IMR-90 (cell line): ENCODE measurements around the gene PGGHG. TPM values are rescaled to one million over a fixed set of nuclear protein-coding genes. Genes with fewer than 3 reads are reported as not detected.

Experiments used
- ATAC-seq: fragments of 200-7000 bp; cut with Tn5 transposase; 2 replicates; pipeline ENCODE4 v1.9.1; 2020; ENCODE audit warnings: low read depth, mild to moderate bottlenecking, moderate library complexity
- BruUV-seq: library from RNA; stranded (reverse); fragments of 400-500 nt; replicated peaks from 2 replicates; lab custom pipeline; 2021; lab: Mats Ljungman, UMichigan
- CTCF ChIA-PET: fragments of 300-600 bp; formaldehyde crosslinking; extraction: SDS; loops from one replicate; lab custom pipeline; 2021; ENCODE audit warnings: antibody characterized with exemption; lab: Yijun Ruan, JAX
- POLR2A ChIA-PET: fragments of 300-600 bp; sonication (Branson Sonifier 250); formaldehyde crosslinking; loops from one replicate; lab custom pipeline; 2022; ENCODE audit warnings: antibody characterized with exemption; ENCODE audit not compliant: unreplicated experiment; lab: Charles Lee
- DNase-seq: peaks from one replicate; pipeline ENCODE4 v3.0.0; 2013
- H2AFZ ChIP-seq: replicated peaks from 2 replicates; pipeline ENCODE3; 2013; ENCODE audit warnings: low read length, mild to moderate bottlenecking; ENCODE audit not compliant: poor library complexity
- H2AK5ac ChIP-seq: 2 replicates; pipeline ENCODE4 v1.6.1; 2013; ENCODE audit warnings: low read depth, low read length, inconsistent platforms
- H2AK9ac ChIP-seq: replicated peaks from 2 replicates; pipeline ENCODE3; 2013; ENCODE audit warnings: mild to moderate bottlenecking, low read depth, low read length, moderate library complexity; ENCODE audit not compliant: poor library complexity
- H2BK120ac ChIP-seq: 2 replicates; pipeline ENCODE4 v1.6.1; 2013; ENCODE audit warnings: low read depth, low read length, inconsistent platforms
- H2BK15ac ChIP-seq: 3 replicates; pipeline ENCODE4 v1.6.1; 2013; ENCODE audit warnings: low read depth, low read length, inconsistent platforms
- H2BK20ac ChIP-seq: 2 replicates; pipeline ENCODE4 v1.6.1; 2013; ENCODE audit warnings: low read depth, mild to moderate bottlenecking, inconsistent platforms, low read length, moderate library complexity
- H2BK5ac ChIP-seq: 2 replicates; pipeline ENCODE4 v1.6.1; 2013; ENCODE audit warnings: mild to moderate bottlenecking, low read depth, low read length, inconsistent platforms; ENCODE audit not compliant: poor library complexity, severe bottlenecking
- H3K14ac ChIP-seq: replicated peaks from 2 replicates; pipeline ENCODE4 v1.6.1; 2013; ENCODE audit warnings: low read depth, low read length, inconsistent platforms
- H3K18ac ChIP-seq: 2 replicates; pipeline ENCODE4 v1.6.1; 2013; ENCODE audit warnings: low read depth, low read length, control low read depth
- H3K23ac ChIP-seq: 2 replicates; pipeline ENCODE4 v1.6.1; 2013; ENCODE audit warnings: low read depth, low read length, inconsistent platforms
- H3K27ac ChIP-seq: 2 replicates; pipeline ENCODE4 v1.5.1; 2013; ENCODE audit warnings: mild to moderate bottlenecking, control low read depth, low read length; ENCODE audit not compliant: insufficient read depth
- H3K27me3 ChIP-seq: 2 replicates; pipeline ENCODE4 v1.6.1; 2013; ENCODE audit warnings: low read length; ENCODE audit not compliant: control insufficient read depth, insufficient read depth
- H3K36me3 ChIP-seq: 2 replicates; pipeline ENCODE4 v1.6.1; 2013; ENCODE audit warnings: low read length, mixed read lengths; ENCODE audit not compliant: control insufficient read depth, insufficient read depth
- H3K4ac ChIP-seq: 2 replicates; pipeline ENCODE4 v1.6.1; 2013; ENCODE audit warnings: low read depth, low read length, inconsistent platforms
- H3K4me1 ChIP-seq: 2 replicates; pipeline ENCODE4 v1.6.1; 2013; ENCODE audit warnings: low read length, mixed read lengths; ENCODE audit not compliant: control insufficient read depth, insufficient read depth
- H3K4me2 ChIP-seq: 2 replicates; pipeline ENCODE4 v1.6.1; 2013; ENCODE audit warnings: low read depth, mild to moderate bottlenecking, control low read depth, low read length, moderate library complexity
- H3K4me3 ChIP-seq: 2 replicates; pipeline ENCODE4 v1.5.1; 2013; ENCODE audit warnings: low read depth, mild to moderate bottlenecking, control low read depth, low read length, moderate library complexity; ENCODE audit not compliant: insufficient read depth
- H3K56ac ChIP-seq: 2 replicates; pipeline ENCODE4 v1.6.1; 2013; ENCODE audit warnings: low read length, inconsistent platforms; ENCODE audit not compliant: insufficient read depth; ENCODE audit errors: extremely low read depth
- H3K79me1 ChIP-seq, 2 experiments: 2 replicates each; pipeline ENCODE4 v1.6.1; 2013; ENCODE audit warnings: low read length in 2 of 2, inconsistent platforms in 1 of 2, low read depth in 1 of 2
- H3K9ac ChIP-seq: 2 replicates; pipeline ENCODE4 v1.6.1; 2013; ENCODE audit warnings: low read depth, low read length, control low read depth
- H3K9me1 ChIP-seq: 2 replicates; pipeline ENCODE4 v1.6.1; 2013; ENCODE audit warnings: low read length, inconsistent platforms; ENCODE audit not compliant: insufficient read depth
- H3K9me3 ChIP-seq: 2 replicates; pipeline ENCODE4 v1.6.1; 2013; ENCODE audit warnings: low read length; ENCODE audit not compliant: control insufficient read depth, insufficient read depth
- H4K20me1 ChIP-seq: 2 replicates; pipeline ENCODE4 v1.6.1; 2013; ENCODE audit warnings: low read length, inconsistent platforms; ENCODE audit not compliant: insufficient read depth
- H4K5ac ChIP-seq: 2 replicates; pipeline ENCODE4 v1.6.1; 2013; ENCODE audit warnings: mild to moderate bottlenecking, low read depth, low read length, control low read depth
- H4K8ac ChIP-seq, 2 experiments: 2 replicates each; pipeline ENCODE4 v1.6.1; 2013; ENCODE audit warnings: low read depth in 2 of 2, low read length in 2 of 2, control low read depth in 1 of 2, inconsistent platforms in 1 of 2
- H4K91ac ChIP-seq: 2 replicates; pipeline ENCODE4 v1.6.1; 2013; ENCODE audit warnings: low read depth, low read length, inconsistent platforms; ENCODE audit not compliant: insufficient read depth
- FOS ChIP-seq: fragments of 150-350 bp; IDR thresholded peaks from 2 replicates; pipeline ENCODE4 v1.6.1; 2016; ENCODE audit warnings: low read depth, low read length
- MAFK ChIP-seq: IDR thresholded peaks from 2 replicates; pipeline ENCODE4 v1.6.1; 2012; ENCODE audit warnings: low read depth, low read length, improper control_type of control experiment
- MXI1 ChIP-seq: IDR thresholded peaks from 2 replicates; pipeline ENCODE4 v1.6.1; 2012; ENCODE audit warnings: low read depth, mild to moderate bottlenecking, low read length, moderate library complexity, borderline replicate concordance
- NFE2L2 ChIP-seq: fragments of 150-350 bp; IDR thresholded peaks from 2 replicates; pipeline ENCODE4 v1.6.1; 2016; ENCODE audit warnings: low read depth, mild to moderate bottlenecking, low read length
- RAD21 ChIP-seq: IDR thresholded peaks from 2 replicates; pipeline ENCODE4 v1.6.1; 2012; ENCODE audit warnings: low read length, improper control_type of control experiment
- SMC3 ChIP-seq: fragments of 150-350 bp; IDR thresholded peaks from 2 replicates; pipeline ENCODE4 v1.6.1; 2016; ENCODE audit warnings: low read depth, mild to moderate bottlenecking, antibody characterized with exemption, low read length, moderate library complexity
- WGBS, 2 experiments: methylation state at CpG; one replicate each; pipeline versions ENCODE4 v1.1.5 to v1.1.7; 2013; ENCODE audit warnings: missing lambda C conversion rate in 2 of 2; ENCODE audit not compliant: insufficient read length in 1 of 2; ENCODE audit errors: extremely low coverage in 2 of 2; 5-methylcytosine and 5-hydroxymethylcytosine counted together
- dilution Hi-C: fragments of 300-500 bp; cut with HindIII; formaldehyde crosslinking; loops from one replicate; pipeline ENCODE4 v1.14.3; 2018; ENCODE audit warnings: low sequenced_read_pairs; ENCODE audit not compliant: unreplicated experiment
- in situ Hi-C: fragments of 300-500 bp; cut with MboI; formaldehyde crosslinking; loops from 3 replicates; pipeline ENCODE4 v1.14.3; 2019; ENCODE audit warnings: low sequenced_read_pairs, inconsistent platforms, mixed read lengths
- intact Hi-C: fragments of 100-400 bp; cut with micrococcal nuclease; formaldehyde crosslinking; loops from 2 replicates; pipeline ENCODE4 v1.10.0; 2022
- polyA plus RNA-seq, 3 experiments: library from polyadenylated mRNA; depleted of rRNA; stranded (reverse); fragments of >200 nt; gene quantifications; 2 replicates each; pipeline ENCODE4 v1.2.3, GENCODE V29; 2012; ENCODE audit warnings: low replicate concordance in 1 of 3
- total RNA-seq: library from RNA; depleted of rRNA; stranded (reverse); fragments of >200 nt; gene quantifications from 2 replicates; pipeline ENCODE4 v1.2.3, GENCODE V29; 2012
- TF ChIP-seq, protein P1 (sequence below): fragments of 150-350 bp; IDR thresholded peaks from 2 replicates; pipeline ENCODE4 v1.6.1; 2017; ENCODE audit warnings: mild to moderate bottlenecking, antibody characterized with exemption, low read length, low read depth

Gene PGGHG
- total and polyA plus RNA-seq, 2 of the 4 experiments (the other 2 are of a cell fraction) = 1.8 to 17.0 TPM

DNA sequence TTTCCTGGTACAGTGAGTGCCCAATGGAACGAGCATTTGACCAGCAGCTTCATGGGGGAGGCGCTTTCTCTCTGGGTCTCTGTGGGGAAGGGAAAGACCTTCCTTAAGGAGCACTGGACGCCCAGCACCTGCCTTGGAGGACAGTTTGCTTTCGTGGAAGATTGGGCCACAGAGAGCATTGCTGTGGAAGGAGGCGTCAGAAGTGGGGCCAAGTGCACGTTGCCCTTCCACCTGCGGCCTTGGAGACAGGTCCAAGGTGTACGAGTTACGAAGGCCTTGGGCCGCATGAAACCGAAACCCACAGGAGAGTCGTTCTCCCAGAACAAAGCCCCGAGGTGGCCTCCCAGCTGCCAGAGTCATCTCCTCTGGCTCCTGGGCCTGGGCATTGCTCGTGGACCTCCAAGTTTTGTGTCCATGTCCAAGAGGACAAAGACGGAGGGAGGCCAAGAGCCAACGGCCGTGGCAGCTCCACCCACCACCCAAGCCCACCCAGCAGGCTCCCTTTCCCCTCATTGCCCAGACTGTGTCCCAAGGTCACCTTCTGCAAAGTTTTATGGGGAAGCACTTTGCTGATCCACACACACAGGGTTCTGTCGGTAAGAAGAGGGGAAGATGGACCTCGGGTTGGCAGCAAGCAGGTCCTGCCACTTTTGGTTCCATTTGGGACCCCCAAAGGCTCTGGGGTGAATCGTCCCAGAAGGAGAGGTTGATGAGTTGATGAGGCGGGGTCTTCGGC lies 16.6 kb upstream of the PGGHG start:
- dilution Hi-C loops = no loop called here
- no peak for TF ChIP-seq SMC3
- TF ChIP-seq, protein P1, sequence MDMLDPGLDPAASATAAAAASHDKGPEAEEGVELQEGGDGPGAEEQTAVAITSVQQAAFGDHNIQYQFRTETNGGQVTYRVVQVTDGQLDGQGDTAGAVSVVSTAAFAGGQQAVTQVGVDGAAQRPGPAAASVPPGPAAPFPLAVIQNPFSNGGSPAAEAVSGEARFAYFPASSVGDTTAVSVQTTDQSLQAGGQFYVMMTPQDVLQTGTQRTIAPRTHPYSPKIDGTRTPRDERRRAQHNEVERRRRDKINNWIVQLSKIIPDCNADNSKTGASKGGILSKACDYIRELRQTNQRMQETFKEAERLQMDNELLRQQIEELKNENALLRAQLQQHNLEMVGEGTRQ = no peak
- TF ChIP-seq MXI1 = no peak
- TF ChIP-seq RAD21 = no peak
- TF ChIP-seq MAFK = no peak
- TF ChIP-seq FOS = no peak
- no peak for TF ChIP-seq NFE2L2

More for the DNA sequence above, 16.6 kb upstream of the PGGHG start:
- Histone ChIP-seq H4K5ac (no peak overlapping the region), H3K79me1 (no peaks in the 10 kb centered on the region), H4K20me1 (no peaks in the 10 kb centered on the region), H3K18ac (no peak overlapping the region), H2BK20ac (no peak overlapping the region), H3K27me3 (peaks cover 47% of the 10 kb centered on the region), H3K9me1 (no peaks in the 10 kb centered on the region), H2BK5ac (no peak overlapping the region), H2BK120ac (no peak overlapping the region), H4K8ac (no peak overlapping the region), H3K4ac (no peak overlapping the region), H2AFZ (no peak overlapping the region), H4K91ac (no peak overlapping the region), H3K4me1 (no peaks in the 10 kb centered on the region), H3K9me3 (peaks cover 2% of the 10 kb centered on the region; the same call in 1 of the 2 replicates), H3K27ac (no peak overlapping the region), H3K36me3 (no peaks in the 10 kb centered on the region), H2AK5ac (no peak overlapping the region), H3K23ac (no peak overlapping the region), H3K9ac (no peak overlapping the region), H2AK9ac (peak overlapping the region; percentile 19), H3K56ac (no peak overlapping the region), H3K14ac (no peak overlapping the region), H3K4me2 (no peak overlapping the region), H3K4me3 (no peak overlapping the region), H2BK15ac (no peak overlapping the region)
- ChIA-PET CTCF (no interaction called here), POLR2A (no interaction called here)
- BruUV-seq = no TSS peak
- in situ Hi-C loops (no loop called here), intact Hi-C loops (no loop called here)
- 86% methylated on average over 13 of the region's 22 CpGs; no CpG with 5 or more reads in 1 of the 2 experiments for WGBS, 2 experiments
- ATAC-seq (no peak), DNase-seq (no peak)
